NT2/D1 (cell line): ENCODE results near the gene ERN2.

Experiments
- SUZ12 ChIP-seq: IDR thresholded peaks from 2 replicates; pipeline ENCODE4 v1.6.1; 2011; ENCODE audit not compliant: insufficient read length, insufficient read depth; ENCODE audit errors: extremely low read depth
- YY1 ChIP-seq: IDR thresholded peaks from 2 replicates; pipeline ENCODE4 v1.6.1; 2011; ENCODE audit not compliant: insufficient read length, insufficient read depth
- ZNF274 ChIP-seq: IDR thresholded peaks from 2 replicates; pipeline ENCODE4 v1.6.1; 2011; ENCODE audit warnings: mild to moderate bottlenecking, low read depth, low read length

- TF ChIP-seq SUZ12 (no peak), YY1 (no peak), ZNF274 (no peak)
Measured at GRCh38 chr16:23701045-23701444, 12.0 kb downstream of the ERN2 start.
